Caki2 (cell line): ENCODE measurements around the gene KIF7. TPM values are rescaled to one million over a fixed set of nuclear protein-coding genes. Genes with fewer than 3 reads are reported as not detected.
"Not testable (repeated sequence)": the region's sequence is repeated elsewhere in the genome, so short reads cannot be mapped to it uniquely, and the experiment has no call there.

Experiments used
- DNase-seq: peaks from one replicate; pipeline ENCODE4 v3.0.0-alpha.2; 2015; ENCODE audit warnings: low read depth
- in situ Hi-C: cut with HindIII; loops from 2 replicates; pipeline ENCODE4 v1.10.0; 2016; ENCODE audit warnings: low sequenced_read_pairs, low pct_unique_long_range_greater_than_20kb, mixed read lengths
- total RNA-seq: library from RNA; depleted of rRNA; stranded (reverse); fragments of >200 nt; shearing (Covaris generic); gene quantifications from 2 replicates; pipeline ENCODE4 v1.2.3, GENCODE V29; 2014; ENCODE audit warnings: low replicate concordance

Gene KIF7
- total RNA-seq, 1 experiment from 2014 or later: not detected

DNA sequence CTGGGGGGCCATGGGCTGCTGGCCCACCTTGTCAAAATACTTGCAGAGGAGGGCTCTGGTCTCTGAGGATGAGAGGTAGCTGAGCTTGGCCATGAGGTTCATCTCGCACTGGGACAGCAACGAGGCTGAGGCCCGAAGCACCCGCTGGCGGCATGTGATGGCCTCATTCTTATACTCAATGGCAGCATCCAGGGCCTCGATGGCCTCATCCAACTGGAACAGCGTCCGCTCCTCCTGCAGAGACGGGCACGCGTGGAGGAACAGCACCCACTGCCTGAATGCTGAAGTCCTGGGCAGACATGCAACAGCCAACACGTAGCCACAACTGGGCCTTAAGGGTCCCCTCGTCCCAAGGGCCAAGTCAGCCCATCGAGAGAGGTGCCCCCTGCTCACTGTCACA is 25.0 kb downstream of the KIF7 start:
- in situ Hi-C loops: no loop called here
- no peak for DNase-seq

GRCh38 chr15:89629829-89630228 is 25.4 kb downstream of the KIF7 start:
- in situ Hi-C loops: no loop called here
- no peak for DNase-seq

GRCh38 chr15:89628806-89629715 is 26.2 kb downstream of the KIF7 start:
- DNase-seq: no peak
- in situ Hi-C loops: no loop called here

- DNase-seq: no peak
- in situ Hi-C loops: no loop called here
These were observed 27.0 kb downstream of the KIF7 start for GRCh38 chr15:89628301-89628700.

DNA sequence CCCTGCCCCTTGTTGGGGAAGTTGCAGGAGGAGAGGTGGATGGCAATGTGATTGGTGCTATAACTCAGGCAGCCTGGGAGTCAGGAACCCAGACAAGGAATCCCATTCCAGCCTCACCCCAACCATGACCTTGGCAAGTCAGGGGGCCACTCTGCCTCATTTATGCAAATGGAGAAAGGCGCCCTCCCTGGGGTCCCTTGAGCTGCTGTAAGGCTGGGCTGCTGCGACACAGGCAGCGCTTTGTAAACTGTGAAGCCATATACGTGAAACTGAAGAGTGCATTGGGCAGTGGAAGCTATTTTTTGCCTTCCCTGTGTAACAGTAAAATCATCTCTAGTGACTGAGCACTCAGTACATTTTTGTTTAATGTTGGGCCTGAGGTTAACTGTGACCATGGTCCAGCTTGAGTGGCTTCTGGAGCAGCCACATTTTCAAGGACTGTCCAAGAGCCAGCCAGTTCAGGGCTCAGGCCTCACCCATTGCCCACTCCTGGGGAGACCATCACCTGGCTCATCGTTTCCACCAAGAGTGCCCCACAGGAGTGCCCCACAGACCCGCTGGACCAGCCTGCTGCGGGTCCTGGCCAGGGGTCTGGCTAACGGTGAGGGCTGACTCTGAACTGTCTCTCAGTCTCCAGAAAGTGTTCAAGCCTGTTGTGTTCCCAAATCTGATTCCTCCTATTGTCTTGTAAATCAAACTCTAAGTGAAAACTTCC is 27.9 kb downstream of the KIF7 start:
- no peak for DNase-seq
- in situ Hi-C loops: no loop called here

DNA sequence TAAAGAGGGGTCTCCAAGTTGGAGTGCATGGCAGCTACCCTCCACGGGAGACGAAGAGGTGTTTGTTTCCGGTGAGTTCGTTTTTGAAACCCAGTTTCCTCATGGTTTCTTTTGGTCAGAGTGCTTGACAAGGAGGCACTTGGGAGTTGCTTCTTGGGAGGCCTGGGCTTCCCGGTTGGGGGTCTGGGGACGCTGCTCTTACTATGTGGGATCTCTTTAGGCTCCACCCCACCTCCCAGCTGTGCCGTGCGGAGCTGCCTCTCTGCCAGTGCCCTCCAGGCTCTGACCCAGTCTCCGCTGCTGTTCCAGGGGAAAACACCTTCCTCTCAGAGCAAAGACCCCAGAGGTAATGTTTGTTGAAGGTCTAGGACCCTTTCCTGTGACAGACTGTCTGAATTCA is 29.6 kb downstream of the KIF7 start:
- no peak for DNase-seq
- in situ Hi-C loops: no loop called here

- in situ Hi-C loops: no loop called here
- no peak for DNase-seq
These were observed 32.1 kb downstream of the KIF7 start for GRCh38 chr15:89623165-89623564.

- no peak for DNase-seq
- in situ Hi-C loops: no loop called here
These were observed 33.7 kb downstream of the KIF7 start for GRCh38 chr15:89621547-89621946.

DNA sequence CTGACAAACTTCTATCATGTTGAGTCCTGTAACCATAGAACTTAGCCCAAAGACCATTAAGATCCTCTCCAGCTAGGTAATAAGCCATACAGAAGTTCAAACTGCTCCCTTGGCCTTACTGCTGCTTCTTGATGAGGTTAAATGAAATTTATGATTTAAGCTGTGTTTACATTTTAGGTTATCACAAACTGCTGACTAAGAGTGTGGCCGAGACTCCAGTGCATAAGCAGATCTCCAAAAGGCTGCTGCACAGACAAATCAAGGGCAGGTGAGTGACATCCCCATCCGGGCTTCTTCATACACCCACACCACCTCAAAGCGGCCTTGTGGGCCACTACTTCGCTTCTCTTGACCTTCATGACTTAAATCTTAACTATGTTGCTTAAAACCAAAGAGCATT is 39.0 kb downstream of the KIF7 start:
- in situ Hi-C loops: no loop called here

GRCh38 chr15:89615135-89615534 is 40.1 kb downstream of the KIF7 start:
- DNase-seq: no peak
- in situ Hi-C loops: no loop called here

More for the DNA sequence above, 39.0 kb downstream of the KIF7 start:
- no peak for DNase-seq

- no peak for DNase-seq
- in situ Hi-C loops: no loop called here
These were observed 41.1 kb downstream of the KIF7 start for GRCh38 chr15:89614164-89614563.

DNA sequence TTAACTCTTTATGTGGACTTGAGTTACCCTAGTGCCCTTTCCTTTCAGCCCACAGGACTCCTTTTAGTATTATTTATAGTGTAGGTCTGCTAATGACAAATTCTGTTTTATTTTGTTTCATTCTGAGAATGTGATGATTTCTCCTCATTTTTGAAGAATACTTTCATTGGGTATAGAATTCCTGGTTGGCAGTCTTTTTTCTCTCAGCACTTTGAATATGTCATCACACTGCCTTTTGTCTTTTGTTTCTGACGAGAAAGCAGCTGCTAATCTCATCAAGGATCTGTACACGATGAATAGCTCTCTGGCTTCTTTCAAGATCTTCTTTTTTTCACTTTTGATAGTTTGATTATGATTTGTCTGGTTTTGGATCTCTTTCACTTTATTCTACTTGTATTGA is 42.2 kb downstream of the KIF7 start:
- in situ Hi-C loops: no loop called here
- no peak for DNase-seq

GRCh38 chr15:89611317-89611716 is 44.0 kb downstream of the KIF7 start:
- no peak for DNase-seq
- in situ Hi-C loops: no loop called here

DNA sequence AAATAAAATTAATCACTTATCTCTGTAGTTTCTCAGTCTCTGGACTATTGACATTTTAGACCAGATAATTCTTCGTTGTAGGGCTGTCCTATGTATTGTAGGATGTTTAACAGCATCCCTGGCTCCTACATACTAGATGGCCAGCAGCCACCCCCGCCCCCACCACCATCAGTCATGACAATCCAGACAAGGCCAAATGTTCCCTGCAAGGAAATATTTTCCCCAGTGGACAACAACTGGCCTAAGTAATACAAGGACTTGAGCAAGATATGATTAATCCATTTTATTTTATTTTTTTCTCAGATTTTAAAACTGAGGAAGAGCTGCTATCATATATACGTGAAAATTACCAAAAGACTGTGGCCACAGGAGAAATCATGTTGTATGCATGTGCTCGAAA is 56.2 kb downstream of the KIF7 start:
- no peak for DNase-seq
- in situ Hi-C loops: no loop called here

DNA sequence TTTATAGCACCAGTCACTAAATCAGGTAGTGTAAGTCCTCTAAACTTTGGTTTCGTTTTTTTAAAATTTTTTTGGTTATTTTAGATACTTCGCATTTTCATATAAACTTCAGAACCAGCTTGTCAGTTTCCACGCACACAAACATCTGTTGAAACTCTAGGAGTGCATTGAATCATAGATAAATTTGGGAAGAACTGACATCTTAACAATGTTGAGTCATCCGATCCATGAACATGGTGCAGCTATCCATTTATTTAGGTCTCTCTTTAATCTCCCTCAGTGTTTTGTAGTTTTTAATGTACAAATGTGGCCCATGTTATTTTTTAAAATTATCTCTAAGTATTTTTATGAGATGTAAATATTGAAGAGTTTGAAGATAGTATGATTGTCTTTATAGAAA is 62.2 kb downstream of the KIF7 start:
- no peak for DNase-seq
- in situ Hi-C loops: no loop called here

GRCh38 chr15:89591834-89592233 is 63.4 kb downstream of the KIF7 start:
- DNase-seq: no peak
- in situ Hi-C loops: no loop called here

DNA sequence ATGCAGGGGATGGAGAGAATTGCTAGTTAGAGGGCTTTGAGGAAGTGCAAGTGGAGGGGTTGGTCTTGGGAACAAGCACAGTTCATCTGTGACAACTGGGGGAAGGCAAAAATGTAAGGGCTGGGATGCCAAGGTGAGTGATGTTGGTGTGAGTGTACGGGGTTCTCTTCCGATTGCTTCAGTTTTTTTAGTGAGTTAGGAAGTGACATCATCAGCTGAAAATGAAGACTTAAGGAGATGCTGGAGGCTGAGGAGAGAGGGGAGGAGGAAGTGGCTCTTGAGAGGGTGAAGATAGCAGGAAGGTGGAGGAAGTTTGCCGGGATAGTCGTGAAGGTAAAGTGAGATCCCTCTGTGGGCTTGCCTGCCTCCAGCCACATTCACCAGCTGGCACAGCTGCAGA is 67.3 kb downstream of the KIF7 start:
- in situ Hi-C loops: no loop called here
- no peak for DNase-seq

DNA sequence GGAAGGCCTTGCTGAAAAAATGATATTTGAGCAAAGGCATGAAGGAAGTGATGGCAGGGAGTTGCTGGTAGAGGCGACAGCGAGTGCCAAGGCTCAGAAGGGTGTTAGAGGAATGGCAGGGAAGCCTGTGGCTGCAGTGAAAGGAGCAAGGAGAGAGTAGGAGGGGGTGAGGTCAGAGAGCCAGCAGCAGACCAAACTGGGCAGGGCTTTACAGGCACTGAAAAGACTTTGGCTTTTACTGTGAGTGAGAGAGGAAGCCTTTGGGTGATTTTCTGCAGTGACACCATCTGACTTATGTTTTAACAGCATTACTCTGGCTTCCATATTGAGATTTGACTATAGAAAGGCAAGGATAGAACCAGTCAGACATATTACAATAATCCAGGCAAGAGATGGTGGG is 68.6 kb downstream of the KIF7 start:
- DNase-seq: no peak
- in situ Hi-C loops: no loop called here

DNA sequence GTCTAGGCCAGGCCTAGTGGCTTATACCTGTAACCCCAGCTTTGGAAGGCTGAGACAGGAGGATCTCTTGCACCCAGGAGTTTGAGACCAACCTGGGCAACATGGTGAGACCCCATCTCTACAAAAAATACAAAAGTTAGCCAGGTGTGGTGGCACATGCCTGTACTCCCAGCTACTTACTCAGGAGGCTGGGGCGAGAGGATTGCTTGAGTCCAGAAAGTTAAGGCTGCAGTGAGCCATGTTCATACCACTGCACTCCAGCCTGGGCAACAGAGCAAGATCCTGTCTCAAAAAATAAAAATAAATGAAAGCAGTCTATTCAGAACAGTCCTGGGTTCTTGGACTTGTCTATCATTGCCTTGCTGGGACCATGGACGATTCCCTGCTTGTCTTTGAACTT is 74.5 kb downstream of the KIF7 start:
- in situ Hi-C loops, DNase-seq: not testable (repeated sequence)

DNA sequence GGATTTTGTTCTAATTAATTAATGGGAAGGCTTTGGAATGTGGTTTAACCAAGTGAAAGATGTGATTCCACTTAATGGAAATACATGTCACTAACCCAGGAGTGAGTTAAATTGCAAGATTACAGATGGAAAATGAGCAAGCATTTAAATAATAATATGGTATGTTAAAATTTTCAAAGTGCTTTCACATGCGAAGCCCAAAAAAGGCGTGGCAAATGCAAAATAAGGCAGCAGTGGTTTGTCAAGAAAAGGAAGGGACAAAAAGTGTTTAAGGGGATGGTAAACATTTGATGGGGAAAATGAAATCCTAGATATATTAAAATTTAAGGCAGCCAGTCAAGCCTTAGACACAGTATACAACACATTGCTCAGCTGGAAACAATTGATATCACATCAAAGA is 77.1 kb downstream of the KIF7 start:
- in situ Hi-C loops: no loop called here
- DNase-seq: no peak
